Adrenal gland (tissue), 12 donors: ENCODE measurements around the gene KIF25. TPM values are rescaled to one million over a fixed set of nuclear protein-coding genes. Genes with fewer than 3 reads are reported as not detected.

Experiments used
- DNase-seq, 7 donors: peaks; one replicate each; pipeline ENCODE4 v3.0.0-alpha.2; 2019 to 2020
- H3K27ac ChIP-seq, 5 donors: fragments of 200-600 bp; sonication (generic) in 4 of 5; 1 replicate in 3 of 5; 2 replicates in 2 of 5; pipeline versions ENCODE4 v1.5.1 to v1.8.0; 2016 to 2020; ENCODE audit warnings: mild to moderate bottlenecking in 1 of 5
- H3K27me3 ChIP-seq: fragments of 200-600 bp; 2 replicates; pipeline ENCODE4 v1.8.0; 2021
- H3K36me3 ChIP-seq, 2 donors: fragments of 200-600 bp; replicated peaks in 1 of 2; 1 replicate in 1 of 2; 2 replicates in 1 of 2; pipeline versions ENCODE4 v1.5.1 to v1.8.0; 2018 to 2022
- H3K4me1 ChIP-seq, 2 donors: fragments of 200-600 bp; replicated peaks in 1 of 2; 1 replicate in 1 of 2; 2 replicates in 1 of 2; pipeline versions ENCODE4 v1.5.1 to v1.8.0; 2018 to 2021
- H3K4me3 ChIP-seq, 4 donors: fragments of 200-600 bp; sonication (generic) in 3 of 4; one replicate each; pipeline ENCODE4 v1.5.1; 2016 to 2018
- H3K9me3 ChIP-seq, 3 donors: fragments of 200-600 bp; sonication (generic) in 1 of 3; replicated peaks in 1 of 3; 1 replicate in 2 of 3; 2 replicates in 1 of 3; pipeline versions ENCODE4 v1.5.1 to v1.8.0; 2016 to 2021
- CTCF ChIP-seq, 6 experiments: fragments of 450-650 bp in 4 of 6; fragments of 200-600 bp in 2 of 6; sonication (generic) in 1 of 6; IDR thresholded peaks; 1 replicate in 5 of 6; 2 replicates in 1 of 6; pipeline versions ENCODE4 v1.5.1 to v1.8.0; 2016 to 2021; ENCODE audit warnings: antibody characterized with exemption in 6 of 6, mild to moderate bottlenecking in 2 of 6, moderate library complexity in 1 of 6
- POLR2A ChIP-seq, 2 donors: fragments of 450-650 bp; IDR thresholded peaks; one replicate each; pipeline ENCODE4 v1.6.1; 2017; ENCODE audit warnings: antibody characterized with exemption in 2 of 2, mild to moderate bottlenecking in 2 of 2, moderate library complexity in 1 of 2
- WGBS, 4 donors: extraction: QIAGEN DNeasy Blood & Tissue Kit in 2 of 4; methylation state at CpG; one replicate each; pipeline versions ENCODE4 v1.1.5 to v1.1.7; 2013 to 2017; 5-methylcytosine and 5-hydroxymethylcytosine counted together
- intact Hi-C, 2 donors: fragments of 100-400 bp; cut with DNase I; formaldehyde crosslinking; loops; one replicate each; pipeline versions ENCODE4 v1.14.1 to v1.15.0; 2022 to 2023
- polyA plus RNA-seq, 3 donors: library from polyadenylated mRNA; stranded (reverse); fragments of 200-250 nt in 2 of 3; fragments of 350-450 nt in 1 of 3; fragmentation: Illumina TruSeq in 1 of 3; extraction: RNeasy Lipid Tissue Mini Kit (QIAGEN cat#74804) in 1 of 3; gene quantifications; one replicate each; pipeline ENCODE4 v1.2.3, GENCODE V29; 2013 to 2014
- total RNA-seq, 9 donors: library from RNA; depleted of rRNA in 4 of 9; stranded (reverse); fragments of >200 nt in 4 of 9; fragments of 120-200 nt in 1 of 9; fragmentation: NEBNext Ultra II Directional in 1 of 9; extraction: Animal tissue kit (Norgen Biotek cat#: 25700) in 1 of 9; gene quantifications; one replicate each; pipeline versions ENCODE4 v1.1.0 to v1.2.4, GENCODE V29; 2013 to 2023
- donor health status: healthy with polysubstance abuse.
- donor health status: Bipolar disorder and iron deficiency.
- donor health status: DM: yes; HTN: yes; CAD: no.
- donor health status: DM: no; HTN: no; CAD: no.
- donor health status: DM: no; HTN: no; CAD: no.
- donor health status: DM: yes; HTN: yes; CAD: no.

KIF25 gene
- total and polyA plus RNA-seq, 12 donors = 0.44 to 0.97 TPM; not detected in 10

GRCh38 chr6:168088161-168089053, 90.9 kb downstream of the KIF25 start:
- Histone ChIP-seq H3K4me1 (no peaks in the 10 kb centered on the region), H3K9me3 (no peaks in the 10 kb centered on the region), H3K27me3 (no peaks in the 10 kb centered on the region), H3K4me3 (no peak overlapping the region), H3K27ac (no peak overlapping the region), H3K36me3 (no peaks in the 10 kb centered on the region)
- peak in 5 of 7 donors; percentile 13 to 62 (median 28) for DNase-seq
- no peak for TF ChIP-seq CTCF (IDR thresholded peaks at IDR 0.05)
- TF ChIP-seq POLR2A (IDR thresholded peaks at IDR 0.05) = no peak
- WGBS, 4 donors = 69 to 71% (median 70%) methylated on average over 12 to 20 of the region's 20 CpGs
- intact Hi-C loops = no loop called here

GRCh38 chr6:168089186-168090063, 92.0 kb downstream of the KIF25 start:
- TF ChIP-seq POLR2A (IDR thresholded peaks at IDR 0.05) (no peak), CTCF (IDR thresholded peaks at IDR 0.05) (no peak)
- WGBS, 4 donors = 76 to 86% (median 80%) methylated on average over 24 to 34 of the region's 34 CpGs
- Histone ChIP-seq H3K27me3 (no peaks in the 10 kb centered on the region), H3K36me3 (no peaks in the 10 kb centered on the region), H3K27ac (no peak overlapping the region), H3K4me1 (no peaks in the 10 kb centered on the region), H3K9me3 (no peaks in the 10 kb centered on the region), H3K4me3 (no peak overlapping the region)
- no peak for DNase-seq
- intact Hi-C loops = no loop called here

- Histone ChIP-seq H3K27me3 (no peaks in the 10 kb centered on the region), H3K4me1 (no peaks in the 10 kb centered on the region), H3K27ac (no peak overlapping the region), H3K36me3 (no peaks in the 10 kb centered on the region), H3K9me3 (no peaks in the 10 kb centered on the region), H3K4me3 (no peak overlapping the region)
- TF ChIP-seq POLR2A (IDR thresholded peaks at IDR 0.05) (no peak), CTCF (IDR thresholded peaks at IDR 0.05) (no peak)
- intact Hi-C loops = no loop called here
- WGBS, 4 donors = 75 to 90% (median 77%) methylated on average over 16 of the region's 16 CpGs
- DNase-seq = no peak
These were observed 92.7 kb downstream of the KIF25 start for GRCh38 chr6:168090064-168090690.

GRCh38 chr6:168090706-168091105, 93.2 kb downstream of the KIF25 start:
- Histone ChIP-seq H3K36me3 (no peaks in the 10 kb centered on the region), H3K9me3 (no peaks in the 10 kb centered on the region), H3K4me1 (no peaks in the 10 kb centered on the region), H3K27ac (no peak overlapping the region), H3K27me3 (no peaks in the 10 kb centered on the region), H3K4me3 (no peak overlapping the region)
- intact Hi-C loops = no loop called here
- 73 to 83% (median 81%) methylated on average over 5 to 17 of the region's 17 CpGs for WGBS, 4 donors
- TF ChIP-seq POLR2A (IDR thresholded peaks at IDR 0.05) (no peak), CTCF (IDR thresholded peaks at IDR 0.05) (no peak)
- no peak for DNase-seq
